Endothelial cell of umbilical vein (primary cell): ENCODE results near the gene KRTAP4-3. TPM values are rescaled to one million over a fixed set of nuclear protein-coding genes. Genes with fewer than 3 reads are reported as not detected.

Experiments used
- BruUV-seq: library from RNA; stranded (reverse); fragments of 400-500 nt; replicated peaks from 2 replicates; lab custom pipeline; 2021; lab: Mats Ljungman, UMichigan
- CTCF ChIA-PET: fragments of 300-600, 350-600 bp; sonication (Branson Sonifier 250); formaldehyde crosslinking; loops from one replicate; lab custom pipeline; 2021; ENCODE audit warnings: antibody characterized with exemption, inconsistent platforms; lab: Charles Lee
- POLR2A ChIA-PET: fragments of 300-600, 350-600 bp; sonication (Branson Sonifier 250); formaldehyde crosslinking; loops from one replicate; lab custom pipeline; 2021; ENCODE audit warnings: antibody characterized with exemption, inconsistent platforms; lab: Charles Lee
- DNase-seq: peaks from one replicate; pipeline ENCODE4 v3.0.0-alpha.2; 2011; ENCODE audit warnings: low read depth, low spot score
- FAIRE-seq: peaks from 2 replicates; lab custom pipeline; 2011; peaks lifted over from hg19 to GRCh38; lab: Jason Lieb, UNC
- H2AFZ ChIP-seq: 2 replicates; pipeline ENCODE4 v1.6.0; 2012; ENCODE audit warnings: low read depth, low read length, control low read depth, inconsistent platforms
- H3K27ac ChIP-seq: 2 replicates; pipeline ENCODE4 v1.5.1; 2011; ENCODE audit warnings: low read depth, mild to moderate bottlenecking, control low read depth, low read length, moderate library complexity; ENCODE audit not compliant: insufficient read depth
- H3K27me3 ChIP-seq, 2 experiments: 2 replicates each; pipeline versions ENCODE4 v1.6.0 to v1.6.1; 2011; ENCODE audit warnings: low read length in 2 of 2, mixed read lengths in 1 of 2; ENCODE audit not compliant: control insufficient read depth in 2 of 2, insufficient read depth in 2 of 2
- H3K36me3 ChIP-seq, 2 experiments: 2 replicates in 1 of 2; 3 replicates in 1 of 2; pipeline ENCODE4 v1.5.1; 2011; ENCODE audit warnings: low read length in 2 of 2, mild to moderate bottlenecking in 1 of 2, moderate library complexity in 1 of 2; ENCODE audit not compliant: control insufficient read depth in 2 of 2, insufficient read depth in 2 of 2; ENCODE audit errors: extremely low read depth in 1 of 2
- H3K4me1 ChIP-seq: 3 replicates; pipeline ENCODE4 v1.5.1; 2011; ENCODE audit warnings: mild to moderate bottlenecking, low read length; ENCODE audit not compliant: control insufficient read depth, insufficient read depth; ENCODE audit errors: extremely low read depth
- H3K4me2 ChIP-seq: 2 replicates; pipeline ENCODE4 v1.6.1; 2011; ENCODE audit warnings: low read length, control low read depth, mixed read lengths; ENCODE audit not compliant: insufficient read depth
- H3K4me3 ChIP-seq, 3 experiments: fragments of 200-600 bp in 1 of 3; sonication (generic), shearing (Covaris generic) in 1 of 3; replicated peaks in 1 of 3; 2 replicates each; pipeline ENCODE4 v1.5.1; 2011 to 2016; ENCODE audit warnings: control low read depth in 3 of 3, low read length in 3 of 3, mild to moderate bottlenecking in 2 of 3, inconsistent platforms in 1 of 3, low read depth in 1 of 3, moderate library complexity in 1 of 3; ENCODE audit not compliant: insufficient read depth in 1 of 3
- H3K79me2 ChIP-seq: 2 replicates; pipeline ENCODE4 v1.6.0; 2012; ENCODE audit warnings: low read length, inconsistent platforms; ENCODE audit not compliant: control insufficient read depth, insufficient read depth
- H3K9ac ChIP-seq: replicated peaks from 2 replicates; pipeline ENCODE3; 2011; ENCODE audit warnings: low read length, control low read depth; ENCODE audit not compliant: insufficient read depth; ENCODE audit errors: extremely low read depth
- H3K9me1 ChIP-seq: replicated peaks from 3 replicates; pipeline ENCODE4 v1.6.0; 2011; ENCODE audit warnings: mild to moderate bottlenecking, low read length; ENCODE audit not compliant: control insufficient read depth, insufficient read depth; ENCODE audit errors: extremely low read depth
- H3K9me3 ChIP-seq: replicated peaks from 2 replicates; pipeline ENCODE4 v1.5.1; 2012; ENCODE audit warnings: low read length, inconsistent platforms; ENCODE audit not compliant: control insufficient read depth, insufficient read depth
- H4K20me1 ChIP-seq: replicated peaks from 2 replicates; pipeline ENCODE3; 2011; ENCODE audit warnings: mild to moderate bottlenecking, low read length; ENCODE audit not compliant: control insufficient read depth, insufficient read depth; ENCODE audit errors: extremely low read depth
- CTCF ChIP-seq, 2 donors: IDR thresholded peaks; 1 replicate in 1 of 2; 2 replicates in 1 of 2; pipeline ENCODE4 v1.5.1; 2011; ENCODE audit warnings: low read length in 2 of 2, mild to moderate bottlenecking in 2 of 2, moderate library complexity in 2 of 2, control low read depth in 1 of 2, inconsistent platforms in 1 of 2, low read depth in 1 of 2; ENCODE audit not compliant: insufficient read depth in 1 of 2; ENCODE audit errors: extremely low read depth in 1 of 2
- EZH2 ChIP-seq: IDR thresholded peaks from 2 replicates; pipeline ENCODE4 v1.6.1; 2012; ENCODE audit warnings: borderline replicate concordance, low read depth, mild to moderate bottlenecking, moderate library complexity, low read length, inconsistent platforms; ENCODE audit not compliant: severe bottlenecking
- FOS ChIP-seq: IDR thresholded peaks from 2 replicates; pipeline ENCODE4 v1.6.1; 2011; ENCODE audit warnings: mild to moderate bottlenecking, low read length, moderate library complexity, borderline replicate concordance; ENCODE audit not compliant: insufficient read depth
- GATA2 ChIP-seq: IDR thresholded peaks from 2 replicates; pipeline ENCODE4 v1.7.0; 2011; ENCODE audit warnings: low read depth, mild to moderate bottlenecking, moderate library complexity, mixed read lengths, low read length; ENCODE audit not compliant: insufficient read length, insufficient read depth
- JUN ChIP-seq: IDR thresholded peaks from 2 replicates; pipeline ENCODE4 v1.6.1; 2011; ENCODE audit warnings: borderline replicate concordance, low read depth; ENCODE audit not compliant: insufficient read length, insufficient read depth
- MAX ChIP-seq: IDR thresholded peaks from 2 replicates; pipeline ENCODE4 v1.6.1; 2011; ENCODE audit not compliant: insufficient read depth, insufficient read length
- MYC ChIP-seq: IDR thresholded peaks from one replicate; pipeline ENCODE4 v1.6.1; 2011; ENCODE audit warnings: mild to moderate bottlenecking, low read depth, low read length
- POLR2A ChIP-seq: IDR thresholded peaks from 2 replicates; pipeline ENCODE4 v1.6.1; 2012; ENCODE audit warnings: low read depth, mild to moderate bottlenecking, control low read depth, low read length
- POLR2AphosphoS5 ChIP-seq: IDR thresholded peaks from 2 replicates; pipeline ENCODE4 v1.6.1; 2012; ENCODE audit warnings: low read depth, mild to moderate bottlenecking, control low read depth, low read length, moderate library complexity; ENCODE audit not compliant: insufficient read depth
- dilution Hi-C: fragments of 300-500 bp; cut with MboI; formaldehyde crosslinking; loops from one replicate; pipeline ENCODE4 v1.15.0; 2019; ENCODE audit warnings: low sequenced_read_pairs; ENCODE audit not compliant: extremely low pct_ligation_motif_present
- intact Hi-C: fragments of 100-400 bp; cut with micrococcal nuclease; formaldehyde crosslinking; loops from one replicate; pipeline ENCODE4 v1.10.0; 2022
- polyA plus RNA-seq, 4 experiments: library from polyadenylated mRNA; depleted of rRNA in 3 of 4; stranded (reverse) in 3 of 4; unstranded in 1 of 4; fragments of >200 nt; gene quantifications; 2 replicates each; pipeline versions ENCODE4 v1.2.1 to v1.2.3, GENCODE V29; 2011 to 2012; ENCODE audit warnings: missing spikeins in 1 of 4
- total RNA-seq: library from RNA; stranded (reverse); gene quantifications from 2 replicates; pipeline ENCODE4 v1.2.3, GENCODE V29; 2021

Gene KRTAP4-3
- total and polyA plus RNA-seq, 2 donors (not counting 3 experiments of a cell fraction or from before 2014, with no cell fraction given): not detected

GRCh38 chr17:41133880-41134735 lies 33.9 kb downstream of the KRTAP4-3 start:
- Histone ChIP-seq H3K9me3 (no peaks in the 10 kb centered on the region), H3K4me1 (no peaks in the 10 kb centered on the region), H3K79me2 (no peaks in the 10 kb centered on the region), H4K20me1 (no peaks in the 10 kb centered on the region), H2AFZ (no peak overlapping the region), H3K27me3 (peaks cover 0 to 3% of the 10 kb centered on the region in 2 experiments), H3K4me3 (no peak overlapping the region), H3K4me2 (no peak overlapping the region), H3K27ac (no peak overlapping the region), H3K9me1 (no peaks in the 10 kb centered on the region), H3K9ac (no peak overlapping the region), H3K36me3 (no peaks in the 10 kb centered on the region)
- FAIRE-seq (no peak), DNase-seq (no peak)
- ChIA-PET POLR2A (no interaction called here), CTCF (interaction anchor here (0.7 kb wide), 1 partner anchor 21 kb away, joined by 3 read pairs; no protein-coding TSS in a partner anchor)
- intact Hi-C loops: no loop called here
- BruUV-seq: no TSS peak
- TF ChIP-seq CTCF (IDR thresholded peaks at IDR 0.05; ENCODE audit: extremely low read depth in 1 of 2, insufficient read depth in 1 of 2, low read depth in 1 of 2, low read length in 2 of 2) (no peak), MYC (no peak), GATA2 (no peak), MAX (no peak), JUN (no peak), FOS (no peak), EZH2 (no peak), POLR2A (no peak), POLR2AphosphoS5 (no peak)
- dilution Hi-C loops: no loop called here
